C4-2B (cell line): ENCODE data around the gene SMIM26.

Experiments used
- ZFX ChIP-seq: fragments of 450-650 bp; IDR thresholded peaks from 2 replicates; pipeline ENCODE4 v1.6.1; 2017
- TF ChIP-seq, protein P1 (sequence below): fragments of 450-650 bp; conservative IDR thresholded peaks from 2 replicates; pipeline ENCODE4 v1.5.1; 2017; ENCODE audit warnings: mild to moderate bottlenecking

DNA sequence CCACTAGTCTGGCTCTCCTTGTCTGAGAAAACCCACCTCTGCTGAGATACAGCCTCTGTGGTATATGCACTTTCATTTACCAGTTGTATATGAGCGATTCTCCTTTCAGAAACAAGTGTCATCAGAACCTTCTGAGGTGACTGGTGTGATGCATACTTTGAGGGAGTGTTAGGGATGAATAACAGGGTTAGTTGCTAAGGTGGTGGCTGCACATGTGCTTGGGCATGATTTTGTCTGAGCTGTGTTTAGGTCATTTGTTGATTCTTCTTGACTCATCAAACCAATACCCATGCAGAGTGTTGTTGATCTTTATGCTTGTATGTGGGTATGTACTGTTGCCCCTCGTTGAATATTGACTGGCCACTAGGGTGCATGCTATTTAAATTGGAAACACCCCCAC, 46.3 kb downstream of the SMIM26 start:
- TF ChIP-seq, protein P1, sequence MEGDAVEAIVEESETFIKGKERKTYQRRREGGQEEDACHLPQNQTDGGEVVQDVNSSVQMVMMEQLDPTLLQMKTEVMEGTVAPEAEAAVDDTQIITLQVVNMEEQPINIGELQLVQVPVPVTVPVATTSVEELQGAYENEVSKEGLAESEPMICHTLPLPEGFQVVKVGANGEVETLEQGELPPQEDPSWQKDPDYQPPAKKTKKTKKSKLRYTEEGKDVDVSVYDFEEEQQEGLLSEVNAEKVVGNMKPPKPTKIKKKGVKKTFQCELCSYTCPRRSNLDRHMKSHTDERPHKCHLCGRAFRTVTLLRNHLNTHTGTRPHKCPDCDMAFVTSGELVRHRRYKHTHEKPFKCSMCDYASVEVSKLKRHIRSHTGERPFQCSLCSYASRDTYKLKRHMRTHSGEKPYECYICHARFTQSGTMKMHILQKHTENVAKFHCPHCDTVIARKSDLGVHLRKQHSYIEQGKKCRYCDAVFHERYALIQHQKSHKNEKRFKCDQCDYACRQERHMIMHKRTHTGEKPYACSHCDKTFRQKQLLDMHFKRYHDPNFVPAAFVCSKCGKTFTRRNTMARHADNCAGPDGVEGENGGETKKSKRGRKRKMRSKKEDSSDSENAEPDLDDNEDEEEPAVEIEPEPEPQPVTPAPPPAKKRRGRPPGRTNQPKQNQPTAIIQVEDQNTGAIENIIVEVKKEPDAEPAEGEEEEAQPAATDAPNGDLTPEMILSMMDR: no peak
- no peak for TF ChIP-seq ZFX
